Fibroblast of peridontal ligament (primary cell): ENCODE data around the gene ASXL1.
"Not testable (repeated sequence)": the region's sequence is repeated elsewhere in the genome, so short reads cannot be mapped to it uniquely, and the experiment has no call there.

Source experiments
- DNase-seq: peaks from one replicate; pipeline ENCODE4 v3.0.0-alpha.2; 2010; ENCODE audit errors: extremely low read depth

The ASXL1 gene

GRCh38 chr20:32362901-32363364, 4.8 kb downstream of the ASXL1 start:
- peak; percentile 12 for DNase-seq

DNA sequence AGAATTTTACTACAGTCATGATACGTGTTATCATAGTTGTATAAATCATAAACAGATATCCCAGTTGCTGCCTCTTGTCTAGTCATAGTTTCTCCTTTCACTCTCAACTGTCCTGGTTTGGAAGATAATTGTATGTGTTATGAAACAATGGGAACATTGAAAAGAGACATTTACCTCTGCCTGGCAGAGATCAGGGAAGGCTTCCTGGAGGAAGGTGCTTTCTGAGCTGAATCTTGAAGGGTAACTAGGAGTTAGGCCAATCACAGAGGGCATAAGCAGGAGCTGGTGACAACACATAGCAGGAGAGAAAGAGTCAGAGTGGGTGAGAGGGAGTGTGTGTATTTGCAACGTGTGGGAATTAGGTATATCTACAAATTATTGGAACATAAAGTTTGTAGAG, 5.4 kb downstream of the ASXL1 start:
- DNase-seq = peak; percentile 11

DNA sequence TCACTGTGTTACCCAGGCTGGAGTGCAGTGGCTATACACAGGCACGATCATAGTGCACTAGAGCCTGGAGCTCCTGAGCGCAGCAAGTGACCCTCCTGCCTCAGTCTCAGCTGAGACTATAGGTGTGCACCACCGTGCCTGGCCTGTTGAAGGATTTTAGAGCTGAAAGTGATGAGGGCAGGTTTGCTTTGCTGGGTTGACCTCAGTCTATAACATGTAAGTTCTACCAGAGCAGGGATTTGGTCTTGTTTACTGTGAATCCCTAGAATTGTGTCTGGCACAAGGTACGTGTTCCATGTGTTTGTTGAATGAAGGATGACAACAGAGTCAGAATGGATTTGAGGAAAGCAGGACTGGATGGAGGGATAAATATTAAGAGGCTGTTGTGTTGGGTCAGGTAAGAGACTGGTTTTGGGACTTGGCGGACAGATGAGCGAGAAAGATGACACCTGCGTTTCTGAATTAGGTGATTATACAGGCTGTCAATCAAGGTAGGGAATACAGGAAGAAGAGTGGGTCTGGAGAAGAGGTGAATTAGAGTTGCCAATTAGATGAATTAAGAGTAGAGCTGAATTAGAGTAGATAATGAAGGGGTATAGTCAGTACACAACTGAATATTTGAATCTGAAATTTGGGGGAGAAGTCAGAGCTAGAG, 6.5 kb downstream of the ASXL1 start:
- DNase-seq = no peak

- no peak for DNase-seq
Measured at GRCh38 chr20:32365564-32365963, 7.4 kb downstream of the ASXL1 start.

DNA sequence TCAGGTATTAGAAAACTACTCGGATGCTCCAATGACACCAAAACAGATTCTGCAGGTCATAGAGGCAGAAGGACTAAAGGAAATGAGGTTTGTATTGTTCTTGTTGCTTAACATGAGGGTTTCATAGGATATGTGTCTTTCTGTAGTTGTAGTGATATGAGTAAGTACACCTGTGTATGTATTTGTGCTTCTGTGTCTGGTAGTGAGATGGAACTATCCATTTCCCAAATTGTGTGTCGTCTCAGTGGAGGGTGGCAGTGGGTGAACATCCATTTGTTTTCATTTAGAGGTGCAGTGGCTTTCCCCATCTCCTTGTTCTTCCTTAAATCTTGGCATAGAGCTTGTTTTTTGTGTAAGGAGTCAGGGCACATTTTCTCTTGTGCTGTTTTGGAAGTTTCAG, 8.2 kb downstream of the ASXL1 start:
- DNase-seq = no peak

GRCh38 chr20:32368323-32368722, 10.2 kb downstream of the ASXL1 start:
- no peak for DNase-seq

GRCh38 chr20:32368925-32369324, 10.8 kb downstream of the ASXL1 start:
- peak; percentile 55 for DNase-seq

DNA sequence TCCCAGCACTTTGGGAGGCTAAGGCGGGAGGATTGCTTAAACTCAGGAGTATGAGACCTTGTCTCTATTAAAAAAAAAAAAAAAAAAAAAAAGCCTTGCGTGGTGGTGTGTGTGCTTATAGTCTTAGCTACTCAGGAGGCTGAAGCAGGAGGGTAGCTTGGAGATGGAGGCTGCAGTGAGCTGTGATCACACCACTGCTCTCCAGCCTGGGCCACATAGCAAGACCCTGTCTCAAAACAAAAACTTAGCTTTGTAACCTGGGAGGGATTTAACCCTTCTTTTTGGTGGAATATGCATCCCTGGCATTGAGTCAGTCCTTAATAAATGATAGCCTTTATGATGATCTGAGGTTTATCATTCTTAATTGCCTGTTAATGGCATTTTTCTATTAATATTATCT, 12.8 kb downstream of the ASXL1 start:
- no peak for DNase-seq

GRCh38 chr20:32378461-32378860, 20.3 kb downstream of the ASXL1 start:
- no peak for DNase-seq

- not testable (repeated sequence) for DNase-seq
Measured at GRCh38 chr20:32380037-32380436, 21.9 kb downstream of the ASXL1 start.

DNA sequence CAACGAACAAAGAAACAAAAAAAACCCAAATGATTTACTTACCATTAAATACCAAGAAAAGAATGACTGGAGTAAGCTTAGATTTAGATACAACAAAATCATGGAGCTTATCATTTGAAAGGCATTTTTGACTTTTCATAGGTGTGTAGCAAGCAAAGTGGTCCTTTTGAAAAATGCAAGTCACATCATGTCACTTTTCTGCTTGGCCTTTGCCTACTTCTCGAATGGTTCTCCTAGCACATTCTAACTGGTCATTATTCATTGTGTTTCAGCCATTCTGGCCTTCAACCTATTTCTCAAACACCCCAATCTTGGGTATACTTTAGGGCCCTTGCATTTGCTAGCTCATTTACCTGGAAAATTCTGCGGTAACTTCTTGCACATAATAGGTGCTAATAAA, 22.6 kb downstream of the ASXL1 start:
- DNase-seq = no peak

DNA sequence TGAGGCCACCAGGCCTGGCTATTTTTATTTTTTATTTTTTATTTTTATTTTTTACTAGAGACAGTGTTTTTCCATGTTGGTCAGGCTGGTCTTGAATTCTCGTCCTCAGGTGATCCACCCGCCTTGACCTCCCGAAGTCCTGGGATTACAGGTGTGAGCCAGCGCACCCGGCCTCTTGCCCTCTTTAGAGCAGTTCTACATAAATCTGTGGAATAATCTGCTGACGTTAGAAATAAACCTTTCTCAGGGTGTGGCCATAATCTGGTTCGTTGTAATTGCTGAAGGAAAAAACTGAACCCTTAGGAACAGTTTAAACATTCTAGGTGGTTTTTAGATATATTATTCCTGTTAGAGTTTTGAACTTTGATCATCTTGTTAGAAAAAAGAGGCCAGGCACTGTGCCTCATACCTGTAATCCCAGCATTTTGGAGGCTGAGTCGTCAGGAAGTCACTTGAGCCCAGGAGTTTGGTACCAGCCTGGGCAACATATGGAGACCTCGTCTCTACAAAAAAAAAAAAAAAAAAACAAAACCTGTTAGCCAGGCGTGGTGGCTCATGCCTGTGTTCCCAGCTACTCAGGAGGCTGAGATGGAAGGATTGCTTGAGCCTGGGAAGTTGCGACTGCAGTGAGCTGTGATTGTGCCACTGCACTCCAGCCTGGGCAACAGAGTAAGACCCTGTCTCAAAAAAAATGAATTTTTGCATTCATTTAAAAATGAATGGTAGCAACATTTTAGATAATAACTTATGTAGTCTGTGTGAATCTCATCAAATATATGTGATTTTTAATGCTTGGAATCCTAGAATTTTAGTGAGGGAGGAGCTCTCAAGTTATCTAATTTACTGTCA, 24.2 kb downstream of the ASXL1 start:
- DNase-seq = no peak

DNA sequence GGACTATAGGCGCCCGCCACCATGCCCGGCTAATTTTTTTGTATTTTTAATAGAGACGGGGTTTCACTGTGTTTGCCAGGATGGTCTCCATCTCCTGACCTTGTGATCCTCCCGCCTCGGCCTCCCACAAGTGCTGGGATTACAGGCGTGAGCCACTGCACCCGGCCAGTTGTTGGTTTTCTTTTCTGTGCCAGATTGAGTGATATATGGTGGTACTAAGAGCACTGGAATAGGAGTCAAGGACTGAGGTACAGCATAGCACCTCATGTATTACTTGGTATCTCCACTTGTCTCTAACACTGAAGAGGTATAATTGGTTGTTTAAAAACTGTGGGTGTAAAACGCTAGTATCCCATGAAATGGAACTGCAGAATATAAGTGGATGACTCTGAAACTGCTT, 25.3 kb downstream of the ASXL1 start:
- not testable (repeated sequence) for DNase-seq

- peak; percentile 48 for DNase-seq
Measured at GRCh38 chr20:32385541-32385940, 27.4 kb downstream of the ASXL1 start.

DNA sequence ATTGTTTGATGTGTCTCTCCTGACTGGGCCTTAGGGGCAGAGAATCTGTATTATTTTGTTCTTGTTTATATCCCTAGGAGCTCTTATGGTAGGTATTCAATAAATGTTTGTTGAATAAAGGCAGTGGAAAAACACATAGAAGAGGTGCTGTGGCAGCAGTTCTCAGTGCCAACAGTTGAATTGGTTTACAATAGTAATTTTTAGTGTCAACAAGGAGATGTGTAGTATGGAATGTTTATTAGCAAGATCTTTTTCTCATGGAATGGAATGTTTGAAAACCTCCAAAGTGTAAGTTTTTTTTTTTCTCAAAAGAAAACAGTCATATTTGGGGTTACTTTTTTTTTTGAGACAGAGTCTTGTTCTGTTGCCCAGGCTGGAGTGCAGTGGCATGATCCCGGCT, 28.0 kb downstream of the ASXL1 start:
- DNase-seq = peak; percentile 47

GRCh38 chr20:32387252-32387651, 29.1 kb downstream of the ASXL1 start:
- DNase-seq = peak; percentile 15

GRCh38 chr20:32391003-32391402, 32.9 kb downstream of the ASXL1 start:
- DNase-seq = no peak

DNA sequence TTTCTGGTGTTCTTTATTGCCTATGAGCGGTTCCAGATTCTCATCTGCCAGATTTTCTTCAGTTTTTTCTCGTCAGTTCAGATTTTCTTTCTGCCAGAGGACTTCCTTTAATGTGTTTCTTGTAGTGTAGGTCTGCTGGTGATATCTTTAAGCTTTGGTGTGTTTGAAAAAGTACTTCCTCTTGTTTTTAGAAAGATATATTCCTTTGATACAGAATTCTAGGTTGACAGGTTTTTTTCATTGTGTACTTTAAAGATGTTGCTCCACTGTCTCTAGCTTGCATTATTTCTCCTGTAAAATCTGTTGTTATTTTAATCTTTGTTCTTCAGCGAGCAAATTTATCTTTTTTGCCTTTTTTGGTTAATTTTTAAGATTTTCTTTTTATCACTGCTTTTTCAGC, 36.9 kb downstream of the ASXL1 start:
- no peak for DNase-seq

GRCh38 chr20:32396646-32397160, 38.6 kb downstream of the ASXL1 start:
- DNase-seq = peak; percentile 45

DNA sequence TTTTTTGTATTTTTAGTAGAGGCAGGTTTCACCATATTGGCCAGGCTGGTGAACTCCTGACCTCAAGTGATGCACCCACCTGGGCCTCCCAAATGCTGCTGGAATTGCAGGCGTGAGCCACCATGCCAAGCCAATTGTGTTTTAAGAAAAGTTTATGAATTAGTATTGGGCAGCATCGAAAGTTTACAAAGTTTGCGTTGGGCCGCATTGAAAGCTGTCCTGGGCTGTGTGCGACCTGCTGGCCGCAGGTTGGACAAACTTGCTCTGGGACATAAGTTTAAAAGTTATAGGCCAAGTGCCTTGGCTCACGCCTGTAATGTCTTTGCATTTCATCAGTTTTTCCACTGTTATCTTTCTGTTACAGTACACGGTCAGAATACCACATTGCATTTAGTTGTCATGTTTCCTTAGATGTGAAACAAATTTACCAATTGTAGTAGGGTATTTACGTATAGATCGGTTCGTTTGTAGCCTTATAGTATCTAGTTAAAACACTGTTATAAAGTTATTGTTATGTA, 39.5 kb downstream of the ASXL1 start:
- DNase-seq = no peak

GRCh38 chr20:32400476-32400875, 42.3 kb downstream of the ASXL1 start:
- DNase-seq = no peak

DNA sequence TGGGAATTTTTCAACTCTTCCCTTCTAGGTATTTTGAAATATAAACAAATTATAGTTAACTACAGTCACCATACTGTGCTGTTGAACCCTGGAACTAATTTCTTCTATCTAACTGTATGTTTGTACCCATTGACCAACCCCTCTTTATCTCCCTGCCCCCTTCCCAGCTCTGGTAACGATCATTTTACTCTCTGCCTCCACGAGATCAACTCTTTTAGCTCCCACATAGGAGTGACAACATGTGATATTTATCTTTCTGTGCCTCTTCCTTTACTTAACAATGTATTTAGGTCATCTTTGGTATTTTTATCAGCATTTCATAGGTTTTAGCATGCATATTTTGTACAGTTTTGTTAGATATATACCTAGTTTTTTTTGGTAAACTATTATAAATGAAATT, 45.9 kb downstream of the ASXL1 start:
- no peak for DNase-seq

DNA sequence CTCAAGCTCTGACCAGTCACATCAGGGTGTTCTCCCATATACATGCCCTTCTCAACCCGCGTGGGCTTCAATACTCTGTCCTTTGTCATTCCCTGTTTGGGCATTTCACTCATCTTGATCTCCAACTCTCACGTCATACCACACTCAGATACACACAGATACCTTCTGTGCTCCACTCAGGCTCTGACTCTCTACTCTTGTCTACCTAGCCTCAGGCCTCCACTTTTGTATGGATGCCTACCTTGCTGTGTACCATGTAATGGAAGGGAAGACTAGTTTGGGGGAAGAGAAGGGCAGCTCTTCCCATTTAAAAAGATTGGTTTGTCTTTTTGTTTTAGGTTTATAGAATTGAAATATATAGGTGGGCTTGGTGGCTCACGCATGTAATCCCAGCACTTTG, 48.6 kb downstream of the ASXL1 start:
- DNase-seq = no peak
